ENCODE measurements around the gene PLB1. TPM values are rescaled to one million over a fixed set of nuclear protein-coding genes. Genes with fewer than 3 reads are reported as not detected.

Gene PLB1
- total and polyA plus RNA-seq, 9 of the 15 experiments (the other 6 are each of a cell fraction or from before 2014, with no cell fraction given) = 0.01 to 0.09 (median 0.07) TPM; not detected in 2

- TF ChIP-seq FOXP1 (CRISPR knock-in tag; IDR thresholded peaks at IDR 0.05) (no peak), THRA (IDR thresholded peaks at IDR 0.05) (no peak), ZFP36 (IDR thresholded peaks at IDR 0.05; ENCODE audit: low read depth, low read length, partially characterized antibody) (no peak), ARHGAP35 (IDR thresholded peaks at IDR 0.05; ENCODE audit: partially characterized antibody) (no peak), PYGO2 (tag; IDR thresholded peaks at IDR 0.05) (no peak), EP300 (IDR thresholded peaks at IDR 0.05; ENCODE audit: low read length) (no peak), ZNF224 (CRISPR knock-in tag; IDR thresholded peaks at IDR 0.05) (no peak), TEAD2 (tag; IDR thresholded peaks at IDR 0.05) (no peak), ATF1 (CRISPR knock-in tag; IDR thresholded peaks at IDR 0.05) (no peak), ATF1 (tag; IDR thresholded peaks at IDR 0.05) (0 out of 2 replicates have a peak, but pooled peaks have one; percentile 30), KDM4B (IDR thresholded peaks at IDR 0.05; ENCODE audit: borderline replicate concordance in 2 of 2, low read depth in 1 of 2) (no peak), ZNF277 (CRISPR knock-in tag; IDR thresholded peaks at IDR 0.05; ENCODE audit: borderline replicate concordance) (no peak), TRIM24 (IDR thresholded peaks at IDR 0.05) (no peak), ARID2 (IDR thresholded peaks at IDR 0.05) (peak; percentile 33; the same call in 1 of the 2 replicates), DDX20 (tag; IDR thresholded peaks at IDR 0.05; ENCODE audit: low read depth) (no peak), CHD7 (IDR thresholded peaks at IDR 0.05; ENCODE audit: low read depth, low read length) (no peak), SMARCA4 (IDR thresholded peaks at IDR 0.05) (no peak)
These were observed 70.7 kb downstream of the PLB1 start (continued) for GRCh38 chr2:28566521-28567041.

All from K562 (cell line).